Measurements from ENCODE around the gene MAPK8IP3. TPM values are rescaled to one million over a fixed set of nuclear protein-coding genes. Genes with fewer than 3 reads are reported as not detected.

MAPK8IP3 gene
- total RNA-seq, 1 donor from 2014 or later: 28.5 TPM

GRCh38 chr16:1690810-1691209 is 15.2 kb upstream of the MAPK8IP3 start:
- Histone ChIP-seq H3K4me3 (no peak overlapping the region), H3K27me3 (no peaks in the 10 kb centered on the region), H3K36me3 (peaks cover 8% of the 10 kb centered on the region), H3K79me2 (ENCODE audit: low read depth) (peaks cover 99% of the 10 kb centered on the region), H2AFZ (replicated peaks) (no peak overlapping the region), H3K27ac (no peak overlapping the region), H4K20me1 (ENCODE audit: low read depth) (peaks cover 94% of the 10 kb centered on the region), H3K4me2 (no peak overlapping the region), H3F3A (ENCODE audit: low read depth) (no peaks in the 10 kb centered on the region), H3K4me1 (no peaks in the 10 kb centered on the region), H3K9me3 (ENCODE audit: low read depth) (no peaks in the 10 kb centered on the region), H3K9ac (no peak overlapping the region)
- Mint-ChIP-seq H3K4me1 (no peaks in the 10 kb centered on the region), H3K4me3 (no peak overlapping the region), H3K36me3 (peaks cover 53% of the 10 kb centered on the region), H3K9me3 (no peaks in the 10 kb centered on the region), H3K27me3 (ENCODE audit: insufficient read depth, low read depth) (peaks cover 5% of the 10 kb centered on the region), H3K27ac (no peak overlapping the region)
- no peak for TF ChIP-seq CTCF (IDR thresholded peaks at IDR 0.05)
- no peak for DNase-seq (ENCODE audit: low spot score)

- H3K4me1 ChIP-seq: no peaks in the 10 kb centered on the region
- H3F3A ChIP-seq (ENCODE audit: low read depth): no peaks in the 10 kb centered on the region
- no peaks in the 10 kb centered on the region for H3K9me3 Mint-ChIP-seq
- no peak overlapping the region for H3K27ac ChIP-seq
- H3K27ac Mint-ChIP-seq: no peak overlapping the region
- H3K9me3 ChIP-seq (ENCODE audit: low read depth): no peaks in the 10 kb centered on the region
- TF ChIP-seq EZH2 (IDR thresholded peaks at IDR 0.05) (no peak), CTCF (IDR thresholded peaks at IDR 0.05) (no peak), EZH2phosphoT487 (IDR thresholded peaks at IDR 0.05) (no peak)
- no peak overlapping the region for H3K4me3 Mint-ChIP-seq
- peaks cover 8% of the 10 kb centered on the region for H3K36me3 ChIP-seq
- H3K4me2 ChIP-seq: no peak overlapping the region
- DNase-seq (ENCODE audit: low spot score): no peak
- no peaks in the 10 kb centered on the region for H3K27me3 ChIP-seq
- H4K20me1 ChIP-seq (ENCODE audit: low read depth): peaks cover 92% of the 10 kb centered on the region
- no peak overlapping the region for H3K9ac ChIP-seq
- H3K79me2 ChIP-seq (ENCODE audit: low read depth): peaks cover 99% of the 10 kb centered on the region
- H2AFZ ChIP-seq (replicated peaks): no peak overlapping the region
- H3K4me3 ChIP-seq: no peak overlapping the region
- peaks cover 55% of the 10 kb centered on the region for H3K36me3 Mint-ChIP-seq
- no peaks in the 10 kb centered on the region for H3K4me1 Mint-ChIP-seq
- H3K27me3 Mint-ChIP-seq (ENCODE audit: insufficient read depth, low read depth): peaks cover 5% of the 10 kb centered on the region
Measured at GRCh38 chr16:1691276-1691675, 14.7 kb upstream of the MAPK8IP3 start.

GRCh38 chr16:1691956-1692355 is 14.0 kb upstream of the MAPK8IP3 start:
- Histone ChIP-seq H3K4me3 (no peak overlapping the region), H3K27ac (no peak overlapping the region), H4K20me1 (ENCODE audit: low read depth) (peaks cover 92% of the 10 kb centered on the region), H3F3A (ENCODE audit: low read depth) (peaks cover 5% of the 10 kb centered on the region), H3K9me3 (ENCODE audit: low read depth) (no peaks in the 10 kb centered on the region), H3K36me3 (peaks cover 8% of the 10 kb centered on the region), H3K4me2 (no peak overlapping the region), H2AFZ (replicated peaks) (no peak overlapping the region), H3K4me1 (no peaks in the 10 kb centered on the region), H3K9ac (no peak overlapping the region), H3K79me2 (ENCODE audit: low read depth) (peaks cover 99% of the 10 kb centered on the region), H3K27me3 (no peaks in the 10 kb centered on the region)
- peaks cover 5% of the 10 kb centered on the region for H3K27me3 Mint-ChIP-seq (ENCODE audit: insufficient read depth, low read depth)
- peaks cover 58% of the 10 kb centered on the region for H3K36me3 Mint-ChIP-seq
- H3K27ac Mint-ChIP-seq: no peak overlapping the region
- TF ChIP-seq EZH2 (IDR thresholded peaks at IDR 0.05) (no peak), CTCF (IDR thresholded peaks at IDR 0.05) (no peak)
- no peaks in the 10 kb centered on the region for H3K4me1 Mint-ChIP-seq
- DNase-seq (ENCODE audit: low spot score): no peak
- no peak overlapping the region for H3K4me3 Mint-ChIP-seq
- no peaks in the 10 kb centered on the region for H3K9me3 Mint-ChIP-seq

GRCh38 chr16:1696863-1697262 is 9.1 kb upstream of the MAPK8IP3 start:
- peaks cover 3% of the 10 kb centered on the region for H3K36me3 ChIP-seq
- TF ChIP-seq EZH2phosphoT487 (IDR thresholded peaks at IDR 0.05) (no peak), CTCF (IDR thresholded peaks at IDR 0.05) (no peak), EZH2 (IDR thresholded peaks at IDR 0.05) (no peak)
- Mint-ChIP-seq H3K27ac (no peak overlapping the region), H3K4me3 (no peak overlapping the region), H3K27me3 (ENCODE audit: insufficient read depth, low read depth) (peaks cover 2% of the 10 kb centered on the region), H3K36me3 (peaks cover 56% of the 10 kb centered on the region), H3K4me1 (no peaks in the 10 kb centered on the region), H3K9me3 (no peaks in the 10 kb centered on the region)
- H3K79me2 ChIP-seq (ENCODE audit: low read depth): peaks cover 54% of the 10 kb centered on the region
- no peak overlapping the region for H3K4me3 ChIP-seq
- H3K9ac ChIP-seq: no peak overlapping the region
- H2AFZ ChIP-seq (replicated peaks): no peak overlapping the region
- H3K27me3 ChIP-seq: no peaks in the 10 kb centered on the region
- DNase-seq (ENCODE audit: low spot score): no peak
- no peak overlapping the region for H3K4me2 ChIP-seq
- peaks cover 53% of the 10 kb centered on the region for H4K20me1 ChIP-seq (ENCODE audit: low read depth)
- no peaks in the 10 kb centered on the region for H3K4me1 ChIP-seq
- peaks cover 14% of the 10 kb centered on the region for H3F3A ChIP-seq (ENCODE audit: low read depth)
- H3K27ac ChIP-seq: no peak overlapping the region
- H3K9me3 ChIP-seq (ENCODE audit: low read depth): no peaks in the 10 kb centered on the region

All from neural progenitor cell (in vitro differentiated cells).